LNCaP clone FGC (cell line): Measurements from ENCODE around the gene NOSTRIN.

Source experiments
- DNase-seq: peaks from one replicate; pipeline ENCODE4 v3.0.0-alpha.2; 2011; ENCODE audit warnings: low read depth
- H3K4me3 ChIP-seq: 2 replicates; pipeline ENCODE4 v1.5.1; 2011; ENCODE audit warnings: mild to moderate bottlenecking, low read depth, low read length, control low read depth
- CTCF ChIP-seq: IDR thresholded peaks from 2 replicates; pipeline ENCODE4 v1.5.1; 2012; ENCODE audit warnings: mild to moderate bottlenecking; ENCODE audit not compliant: control insufficient read depth, insufficient read depth; ENCODE audit errors: extremely low read depth

The NOSTRIN gene

GRCh38 chr2:168819050-168819715, 16.7 kb downstream of the NOSTRIN start:
- TF ChIP-seq CTCF, result no peak
- no peak overlapping the region for H3K4me3 ChIP-seq
- no peak for DNase-seq

- no peak overlapping the region for H3K4me3 ChIP-seq
- no peak for DNase-seq
- TF ChIP-seq CTCF, result no peak
These were observed 17.5 kb downstream of the NOSTRIN start for GRCh38 chr2:168819829-168820489.

GRCh38 chr2:168821577-168821976, 19.1 kb downstream of the NOSTRIN start:
- H3K4me3 ChIP-seq, result no peak overlapping the region
- no peak for TF ChIP-seq CTCF
- no peak for DNase-seq

GRCh38 chr2:168821992-168822391, 19.6 kb downstream of the NOSTRIN start:
- TF ChIP-seq CTCF, result no peak
- DNase-seq, result no peak
- no peak overlapping the region for H3K4me3 ChIP-seq

GRCh38 chr2:168825126-168825525, 22.7 kb downstream of the NOSTRIN start:
- TF ChIP-seq CTCF, result no peak
- DNase-seq, result no peak
- H3K4me3 ChIP-seq, result no peak overlapping the region

- DNase-seq, result no peak
- no peak overlapping the region for H3K4me3 ChIP-seq
These were observed 28.5 kb downstream of the NOSTRIN start for GRCh38 chr2:168830958-168831357.

More at GRCh38 chr2:168830958-168831357, 28.5 kb downstream of the NOSTRIN start:
- TF ChIP-seq CTCF, result no peak
